C4-2B (cell line): Measurements from ENCODE around the gene RNF8.

ENCODE experiments used
- ZFX ChIP-seq: fragments of 450-650 bp; IDR thresholded peaks from 2 replicates; pipeline ENCODE4 v1.6.1; 2017
- TF ChIP-seq, protein P1 (sequence below): fragments of 450-650 bp; conservative IDR thresholded peaks from 2 replicates; pipeline ENCODE4 v1.5.1; 2017; ENCODE audit warnings: mild to moderate bottlenecking

DNA sequence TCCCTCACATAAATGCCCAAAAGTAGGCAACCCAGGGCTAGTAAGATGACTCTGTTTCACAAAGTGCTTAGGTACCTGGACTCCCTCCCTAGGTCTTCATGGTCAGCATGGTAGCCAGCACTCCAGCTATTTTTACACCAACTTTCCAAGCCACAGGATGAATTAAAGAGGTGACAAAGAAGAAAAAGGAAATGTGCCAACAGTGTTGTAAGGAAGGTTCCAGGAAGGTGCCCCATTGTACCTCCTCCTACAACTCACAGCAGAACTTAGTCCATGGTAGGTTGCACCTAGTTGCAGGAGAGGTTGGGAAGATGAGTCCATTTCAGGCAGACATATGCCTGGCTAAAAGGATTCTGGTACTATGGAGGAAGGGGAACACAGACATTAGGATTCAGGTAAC is 19.7 kb upstream of the RNF8 start:
- TF ChIP-seq, protein P1, sequence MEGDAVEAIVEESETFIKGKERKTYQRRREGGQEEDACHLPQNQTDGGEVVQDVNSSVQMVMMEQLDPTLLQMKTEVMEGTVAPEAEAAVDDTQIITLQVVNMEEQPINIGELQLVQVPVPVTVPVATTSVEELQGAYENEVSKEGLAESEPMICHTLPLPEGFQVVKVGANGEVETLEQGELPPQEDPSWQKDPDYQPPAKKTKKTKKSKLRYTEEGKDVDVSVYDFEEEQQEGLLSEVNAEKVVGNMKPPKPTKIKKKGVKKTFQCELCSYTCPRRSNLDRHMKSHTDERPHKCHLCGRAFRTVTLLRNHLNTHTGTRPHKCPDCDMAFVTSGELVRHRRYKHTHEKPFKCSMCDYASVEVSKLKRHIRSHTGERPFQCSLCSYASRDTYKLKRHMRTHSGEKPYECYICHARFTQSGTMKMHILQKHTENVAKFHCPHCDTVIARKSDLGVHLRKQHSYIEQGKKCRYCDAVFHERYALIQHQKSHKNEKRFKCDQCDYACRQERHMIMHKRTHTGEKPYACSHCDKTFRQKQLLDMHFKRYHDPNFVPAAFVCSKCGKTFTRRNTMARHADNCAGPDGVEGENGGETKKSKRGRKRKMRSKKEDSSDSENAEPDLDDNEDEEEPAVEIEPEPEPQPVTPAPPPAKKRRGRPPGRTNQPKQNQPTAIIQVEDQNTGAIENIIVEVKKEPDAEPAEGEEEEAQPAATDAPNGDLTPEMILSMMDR = no peak
- TF ChIP-seq ZFX = no peak
